ENCODE data around the gene SCFD2. TPM values are rescaled to one million over a fixed set of nuclear protein-coding genes. Genes with fewer than 3 reads are reported as not detected.

The SCFD2 gene
- total RNA-seq, 1 experiment from 2014 or later: 7.4 TPM

- BruUV-seq (replicated peaks): no TSS peak
- in situ Hi-C loops (cut with HindIII; ENCODE audit: low pct_unique_long_range_greater_than_20kb, low sequenced_read_pairs): no loop called here
- TF ChIP-seq SIN3A (IDR thresholded peaks at IDR 0.05; ENCODE audit: borderline replicate concordance, insufficient read depth, low read depth, low read length) (no peak), REST (IDR thresholded peaks at IDR 0.05; ENCODE audit: insufficient read depth in 1 of 2, low read depth in 2 of 2, low read length in 1 of 2) (no peak), POLR2AphosphoS5 (IDR thresholded peaks at IDR 0.05; ENCODE audit: low read depth, low read length) (no peak), TCF7L2 (IDR thresholded peaks at IDR 0.05; ENCODE audit: low read depth, low read length) (no peak), CTCF (IDR thresholded peaks at IDR 0.05) (no peak)
- ChIA-PET POLR2A (no interaction called here), CTCF (no interaction called here)
- Histone ChIP-seq H3K36me3 (ENCODE audit: control insufficient read depth, insufficient read depth, low read length) (no peaks in the 10 kb centered on the region), H3K27ac (ENCODE audit: low read length) (no peak overlapping the region), H3K9me3 (ENCODE audit: control insufficient read depth, insufficient read depth, low read depth, low read length) (no peaks in the 10 kb centered on the region), H3K27me3 (ENCODE audit: control insufficient read depth, insufficient read depth, low read length) (no peaks in the 10 kb centered on the region), H3K4me1 (ENCODE audit: control insufficient read depth, insufficient read depth, low read length) (no peaks in the 10 kb centered on the region), H3K4me3 (ENCODE audit: low read depth in 2 of 2, low read length in 2 of 2) (no peak overlapping the region)
- intact Hi-C loops (cut with micrococcal nuclease; ENCODE audit: unreplicated experiment): no loop called here
- no peak for ATAC-seq
- DNase-seq (ENCODE audit: low read depth, low spot score): no peak
These were observed 480.9 kb downstream of the SCFD2 start for GRCh38 chr4:52884994-52885393.

- H3K4me3 ChIP-seq (ENCODE audit: low read depth in 2 of 2, low read length in 2 of 2): no peak overlapping the region
- no peaks in the 10 kb centered on the region for H3K27me3 ChIP-seq (ENCODE audit: control insufficient read depth, insufficient read depth, low read length)
- no TSS peak for BruUV-seq (replicated peaks)
- no peak overlapping the region for H3K27ac ChIP-seq (ENCODE audit: low read length)
- in situ Hi-C loops (cut with HindIII; ENCODE audit: low pct_unique_long_range_greater_than_20kb, low sequenced_read_pairs): no loop called here
- ATAC-seq: no peak
- intact Hi-C loops (cut with micrococcal nuclease; ENCODE audit: unreplicated experiment): no loop called here
- ChIA-PET POLR2A (no interaction called here), CTCF (no interaction called here)
- H3K9me3 ChIP-seq (ENCODE audit: control insufficient read depth, insufficient read depth, low read depth, low read length): no peaks in the 10 kb centered on the region
- DNase-seq (ENCODE audit: low read depth, low spot score): no peak
- H3K4me1 ChIP-seq (ENCODE audit: control insufficient read depth, insufficient read depth, low read length): no peaks in the 10 kb centered on the region
- no peaks in the 10 kb centered on the region for H3K36me3 ChIP-seq (ENCODE audit: control insufficient read depth, insufficient read depth, low read length)
- TF ChIP-seq CTCF (IDR thresholded peaks at IDR 0.05) (no peak), REST (IDR thresholded peaks at IDR 0.05; ENCODE audit: insufficient read depth in 1 of 2, low read depth in 2 of 2, low read length in 1 of 2) (no peak), SIN3A (IDR thresholded peaks at IDR 0.05; ENCODE audit: borderline replicate concordance, insufficient read depth, low read depth, low read length) (no peak), POLR2AphosphoS5 (IDR thresholded peaks at IDR 0.05; ENCODE audit: low read depth, low read length) (no peak), TCF7L2 (IDR thresholded peaks at IDR 0.05; ENCODE audit: low read depth, low read length) (no peak)
These were observed 481.9 kb downstream of the SCFD2 start for GRCh38 chr4:52883707-52884669.
